B cell (primary cell): Measurements from ENCODE around the gene BLOC1S3. TPM values are rescaled to one million over a fixed set of nuclear protein-coding genes. Genes with fewer than 3 reads are reported as not detected.

Source experiments
- ATAC-seq: fragments of 200-7000 bp; cut with Tn5 transposase; one replicate; pipeline ENCODE4 v1.10.0; 2021; ENCODE audit warnings: low read depth, mild to moderate bottlenecking, moderate number of reproducible peaks, moderate library complexity
- CTCF ChIA-PET: fragments of 350-600 bp; sonication (Branson Sonifier 250); formaldehyde crosslinking; loops from one replicate; lab custom pipeline; 2021; ENCODE audit warnings: antibody characterized with exemption, inconsistent platforms; lab: Charles Lee
- POLR2A ChIA-PET: fragments of 350-600 bp; sonication (Branson Sonifier 250); formaldehyde crosslinking; loops from one replicate; lab custom pipeline; 2021; ENCODE audit warnings: antibody characterized with exemption; lab: Charles Lee
- DNase-seq: peaks from one replicate; pipeline ENCODE4 v3.0.0; 2013
- H2AFZ ChIP-seq: 2 replicates; pipeline ENCODE4 v1.6.1; 2012; ENCODE audit warnings: mild to moderate bottlenecking, low read depth, low read length; ENCODE audit not compliant: insufficient read depth, poor library complexity, severe bottlenecking
- H3K27ac ChIP-seq, 2 donors: 1 replicate in 1 of 2; 2 replicates in 1 of 2; pipeline ENCODE4 v1.5.1; 2012 to 2013; ENCODE audit warnings: low read length in 2 of 2, mild to moderate bottlenecking in 2 of 2, moderate library complexity in 1 of 2
- H3K27me3 ChIP-seq, 4 experiments: fragments of 200-600 bp in 1 of 4; sonication (generic) in 1 of 4; replicated peaks in 1 of 4; 1 replicate in 2 of 4; 2 replicates in 2 of 4; pipeline versions ENCODE4 v1.6.1 to v1.7.0; 2013 to 2016; ENCODE audit warnings: low read length in 3 of 4, mild to moderate bottlenecking in 2 of 4, mixed read lengths in 1 of 4, moderate library complexity in 1 of 4; ENCODE audit not compliant: insufficient read depth in 4 of 4, control insufficient read depth in 3 of 4; ENCODE audit errors: control extremely low read depth in 1 of 4
- H3K36me3 ChIP-seq, 2 experiments: replicated peaks in 1 of 2; 1 replicate in 1 of 2; 2 replicates in 1 of 2; pipeline versions ENCODE4 v1.6.1 to v1.7.1; 2013; ENCODE audit warnings: low read length in 1 of 2; ENCODE audit not compliant: insufficient read depth in 2 of 2, control insufficient read depth in 1 of 2; ENCODE audit errors: control extremely low read depth in 1 of 2, extremely low read depth in 1 of 2
- H3K4me1 ChIP-seq, 2 donors: fragments of 200-600 bp in 1 of 2; sonication (generic) in 1 of 2; 1 replicate in 1 of 2; 2 replicates in 1 of 2; pipeline versions ENCODE4 v1.5.1 to v1.6.1; 2013 to 2017; ENCODE audit warnings: low read length in 2 of 2; ENCODE audit not compliant: control insufficient read depth in 2 of 2, insufficient read depth in 2 of 2
- H3K4me2 ChIP-seq: replicated peaks from 2 replicates; pipeline ENCODE3; 2012; ENCODE audit warnings: mild to moderate bottlenecking, low read depth, low read length; ENCODE audit not compliant: poor library complexity, severe bottlenecking
- H3K4me3 ChIP-seq, 5 experiments: fragments of 200-600 bp in 1 of 5; sonication (generic) in 1 of 5; 1 replicate in 3 of 5; 2 replicates in 2 of 5; pipeline versions ENCODE4 v1.5.1 to v1.7.0; 2011 to 2016; ENCODE audit warnings: low read length in 4 of 5, mild to moderate bottlenecking in 4 of 5, low read depth in 2 of 5, control low read depth in 1 of 5, moderate library complexity in 1 of 5; ENCODE audit not compliant: insufficient read depth in 1 of 5; ENCODE audit errors: control extremely low read depth in 1 of 5, extremely low read depth in 1 of 5
- H3K79me2 ChIP-seq: fragments of 200-600 bp; sonication (generic); one replicate; pipeline ENCODE4 v1.6.0; 2016; ENCODE audit warnings: low read length; ENCODE audit not compliant: control insufficient read depth, insufficient read depth
- H3K9ac ChIP-seq: fragments of 200-600 bp; sonication (generic); 2 replicates; pipeline ENCODE4 v1.6.1; 2017; ENCODE audit warnings: mild to moderate bottlenecking, low read length, moderate library complexity
- H3K9me3 ChIP-seq, 3 donors: one replicate each; pipeline versions ENCODE4 v1.6.1 to v1.7.1; 2013; ENCODE audit warnings: low read length in 2 of 3; ENCODE audit not compliant: control insufficient read depth in 2 of 3, insufficient read depth in 1 of 3; ENCODE audit errors: control extremely low read depth in 1 of 3
- H4K20me1 ChIP-seq: 2 replicates; pipeline ENCODE4 v1.6.0; 2012; ENCODE audit warnings: mild to moderate bottlenecking, low read length; ENCODE audit not compliant: insufficient read depth, control insufficient read depth, poor library complexity, severe bottlenecking
- H3K27ac Mint-ChIP-seq: one replicate; pipeline ENCODE4 v1.8.0; 2021; ENCODE audit warnings: mixed read lengths
- H3K27me3 Mint-ChIP-seq: one replicate; pipeline ENCODE4 v1.8.0; 2021; ENCODE audit warnings: mixed read lengths
- H3K4me1 Mint-ChIP-seq: one replicate; pipeline ENCODE4 v1.8.0; 2021; ENCODE audit warnings: mixed read lengths
- H3K4me3 Mint-ChIP-seq: one replicate; pipeline ENCODE4 v1.8.0; 2021; ENCODE audit warnings: mixed read lengths
- H3K9me3 Mint-ChIP-seq: one replicate; pipeline ENCODE4 v1.8.0; 2022; ENCODE audit warnings: mixed read lengths; ENCODE audit not compliant: insufficient read depth
- EZH2 ChIP-seq: IDR thresholded peaks from 2 replicates; pipeline ENCODE4 v1.6.1; 2012; ENCODE audit warnings: borderline replicate concordance, low read depth, mild to moderate bottlenecking, moderate library complexity, low read length; ENCODE audit not compliant: insufficient read depth, poor library complexity, severe bottlenecking
- WGBS: methylation state at CpG from one replicate; pipeline ENCODE4 v1.1.5; 2013; ENCODE audit warnings: missing lambda C conversion rate; ENCODE audit not compliant: insufficient coverage; 5-methylcytosine and 5-hydroxymethylcytosine counted together
- intact Hi-C: fragments of 100-400 bp; cut with micrococcal nuclease; formaldehyde crosslinking; loops from one replicate; pipeline ENCODE4 v1.10.0; 2022
- polyA plus RNA-seq: library from polyadenylated mRNA; depleted of rRNA; stranded (reverse); fragments of >200 nt; gene quantifications from 2 replicates; pipeline ENCODE4 v1.2.3, GENCODE V29; 2012
- total RNA-seq, 2 donors: library from RNA; stranded (reverse); fragments of 120-200 nt in 1 of 2; gene quantifications; 1 replicate in 1 of 2; 2 replicates in 1 of 2; pipeline versions ENCODE4 v1.2.3 to v1.2.4, GENCODE V29; 2013 to 2022
- TF ChIP-seq, protein P1 (sequence below): fragments of 200-600 bp; IDR thresholded peaks from one replicate; pipeline ENCODE4 v1.8.0; 2022; ENCODE audit warnings: antibody characterized with exemption, mild to moderate bottlenecking

Gene BLOC1S3
- total and polyA plus RNA-seq, 2 donors (not counting 1 experiment from before 2014, with no cell fraction given), result 7.2 to 21.1 TPM

DNA sequence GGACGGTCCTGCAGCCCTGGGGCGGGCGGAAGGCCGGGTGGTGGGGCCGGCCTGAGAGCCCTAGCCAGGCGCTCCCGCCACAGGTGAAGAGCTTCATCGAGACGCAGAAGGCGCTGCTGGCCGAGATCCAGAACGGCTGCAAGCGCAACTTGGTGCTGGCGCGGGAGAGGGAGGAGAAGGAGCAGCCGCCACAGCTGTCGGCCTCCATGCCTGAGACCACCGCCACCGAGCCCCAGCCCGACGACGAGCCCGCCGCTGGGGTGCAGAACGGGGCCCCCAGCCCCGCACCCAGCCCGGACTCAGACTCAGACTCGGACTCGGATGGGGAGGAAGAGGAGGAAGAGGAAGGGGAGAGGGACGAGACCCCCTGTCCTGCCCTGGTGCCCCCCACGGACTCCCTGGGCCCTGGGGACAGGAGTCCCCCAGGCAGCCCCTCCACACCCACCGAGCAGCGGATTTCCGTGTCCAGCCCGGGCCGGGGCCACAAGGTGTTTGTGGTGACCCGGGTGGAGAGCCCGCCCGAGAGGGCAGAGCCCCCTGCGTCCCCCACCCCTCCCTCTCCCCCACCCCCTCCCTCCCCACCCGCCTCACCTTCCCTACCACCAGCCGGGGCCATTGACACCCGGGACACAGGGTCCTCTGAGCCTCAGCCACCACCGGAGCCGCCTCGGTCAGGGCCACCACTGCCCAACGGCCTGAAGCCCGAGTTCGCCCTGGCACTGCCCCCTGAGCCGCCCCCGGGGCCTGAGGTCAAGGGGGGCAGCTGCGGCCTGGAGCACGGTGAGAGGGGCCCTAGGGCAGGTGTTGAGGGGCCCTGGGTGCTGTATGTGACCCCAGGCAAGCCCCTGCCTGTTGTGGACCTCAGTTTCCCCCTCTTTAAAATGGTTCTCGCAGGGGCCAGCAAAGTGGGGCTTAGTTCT is 33.1 kb upstream of the BLOC1S3 start:
- Histone ChIP-seq H3K79me2 (peaks cover 4% of the 10 kb centered on the region), H4K20me1 (no peaks in the 10 kb centered on the region), H2AFZ (no peak overlapping the region), H3K36me3 (peaks cover 0 to 21% of the 10 kb centered on the region in 2 experiments), H3K27ac (no peak overlapping the region), H3K4me3 (no peak overlapping the region), H3K4me2 (no peak overlapping the region), H3K9me3 (no peaks in the 10 kb centered on the region), H3K4me1 (no peaks in the 10 kb centered on the region), H3K27me3 (no peaks in the 10 kb centered on the region), H3K9ac (no peak overlapping the region)
- Mint-ChIP-seq H3K4me3 (no peak overlapping the region), H3K27me3 (no peaks in the 10 kb centered on the region), H3K9me3 (no peaks in the 10 kb centered on the region), H3K27ac (no peak overlapping the region), H3K4me1 (no peaks in the 10 kb centered on the region)
- intact Hi-C loops, result no loop called here
- CTCF ChIA-PET, result no interaction called here
- POLR2A ChIA-PET, result no interaction called here
- 99% methylated on average over 36 of the region's 54 CpGs for WGBS
- TF ChIP-seq, protein P1, sequence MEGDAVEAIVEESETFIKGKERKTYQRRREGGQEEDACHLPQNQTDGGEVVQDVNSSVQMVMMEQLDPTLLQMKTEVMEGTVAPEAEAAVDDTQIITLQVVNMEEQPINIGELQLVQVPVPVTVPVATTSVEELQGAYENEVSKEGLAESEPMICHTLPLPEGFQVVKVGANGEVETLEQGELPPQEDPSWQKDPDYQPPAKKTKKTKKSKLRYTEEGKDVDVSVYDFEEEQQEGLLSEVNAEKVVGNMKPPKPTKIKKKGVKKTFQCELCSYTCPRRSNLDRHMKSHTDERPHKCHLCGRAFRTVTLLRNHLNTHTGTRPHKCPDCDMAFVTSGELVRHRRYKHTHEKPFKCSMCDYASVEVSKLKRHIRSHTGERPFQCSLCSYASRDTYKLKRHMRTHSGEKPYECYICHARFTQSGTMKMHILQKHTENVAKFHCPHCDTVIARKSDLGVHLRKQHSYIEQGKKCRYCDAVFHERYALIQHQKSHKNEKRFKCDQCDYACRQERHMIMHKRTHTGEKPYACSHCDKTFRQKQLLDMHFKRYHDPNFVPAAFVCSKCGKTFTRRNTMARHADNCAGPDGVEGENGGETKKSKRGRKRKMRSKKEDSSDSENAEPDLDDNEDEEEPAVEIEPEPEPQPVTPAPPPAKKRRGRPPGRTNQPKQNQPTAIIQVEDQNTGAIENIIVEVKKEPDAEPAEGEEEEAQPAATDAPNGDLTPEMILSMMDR, result no peak
- TF ChIP-seq EZH2, result no peak
- no peak for ATAC-seq
- no peak for DNase-seq

DNA sequence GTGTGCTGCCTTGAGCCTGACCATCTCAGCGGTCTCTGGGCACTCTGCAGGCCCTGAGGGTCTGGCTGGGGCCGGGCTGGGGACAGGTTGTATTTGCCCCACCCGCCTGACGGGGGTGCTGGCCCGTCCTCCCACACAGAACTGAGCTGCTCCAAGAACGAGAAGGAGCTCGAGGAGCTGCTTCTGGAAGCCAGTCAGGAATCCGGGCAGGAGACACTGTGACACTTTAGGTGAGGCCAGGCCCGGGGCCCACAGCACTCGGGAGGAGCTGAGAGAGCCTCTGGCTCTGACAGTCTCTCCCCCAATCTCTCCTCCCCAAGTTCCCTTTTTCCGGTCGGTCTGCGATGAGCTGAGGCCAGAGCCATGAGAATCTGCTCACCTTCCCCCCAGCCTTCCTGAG is 32.3 kb upstream of the BLOC1S3 start:
- Mint-ChIP-seq H3K4me3 (no peak overlapping the region), H3K27me3 (no peaks in the 10 kb centered on the region), H3K27ac (no peak overlapping the region), H3K4me1 (no peaks in the 10 kb centered on the region), H3K9me3 (no peaks in the 10 kb centered on the region)
- peaks cover 3% of the 10 kb centered on the region for H3K79me2 ChIP-seq
- H3K4me3 ChIP-seq, result no peak overlapping the region
- POLR2A ChIA-PET, result no interaction called here
- ATAC-seq (no peak), DNase-seq (no peak)
- no peak overlapping the region for H3K27ac ChIP-seq
- H3K27me3 ChIP-seq, result peaks cover 0 to under 1% (median under 1%) of the 10 kb centered on the region in 4 experiments
- no peak overlapping the region for H2AFZ ChIP-seq
- peaks cover 0 to 15% of the 10 kb centered on the region in 2 experiments for H3K36me3 ChIP-seq
- H3K4me1 ChIP-seq, result no peaks in the 10 kb centered on the region
- H3K9me3 ChIP-seq, result peaks cover 0 to 3% (median 0%) of the 10 kb centered on the region in 3 donors
- H3K4me2 ChIP-seq, result no peak overlapping the region
- intact Hi-C loops, result no loop called here
- TF ChIP-seq EZH2, result no peak
- TF ChIP-seq, protein P1, result no peak
- CTCF ChIA-PET, result no interaction called here
- no peak overlapping the region for H3K9ac ChIP-seq
- 95% methylated on average over 11 of the region's 13 CpGs for WGBS
- no peaks in the 10 kb centered on the region for H4K20me1 ChIP-seq
